H1 (cell line): ENCODE data around the gene COPZ1. TPM values are rescaled to one million over a fixed set of nuclear protein-coding genes. Genes with fewer than 3 reads are reported as not detected.
A peak's percentile ranks its signal among the peaks of the same experiment; 100 is the strongest.

Experiments
- CTCF ChIA-PET: fragments of 300-600 bp; sonication (Branson Sonifier 250); formaldehyde crosslinking; loops from one replicate; lab custom pipeline; 2021; ENCODE audit not compliant: partially characterized antibody; lab: Charles Lee
- POLR2A ChIA-PET: fragments of 300-600 bp; sonication (Branson Sonifier 250); formaldehyde crosslinking; loops from one replicate; lab custom pipeline; 2021; ENCODE audit warnings: inconsistent platforms; ENCODE audit not compliant: partially characterized antibody; lab: Charles Lee
- DNase-seq, 2 experiments: peaks; one replicate each; pipeline versions ENCODE4 v3.0.0 to v3.0.0-alpha.2; 2010 to 2022; ENCODE audit warnings: low spot score in 2 of 2, low read depth in 1 of 2, mixed read lengths in 1 of 2
- FAIRE-seq: peaks from 2 replicates; lab custom pipeline; 2011; peaks lifted over from hg19 to GRCh38; lab: Jason Lieb, UNC
- H2AFZ ChIP-seq: 2 replicates; pipeline ENCODE4 v1.8.1; 2012; ENCODE audit warnings: low read length, inconsistent platforms
- H2AK5ac ChIP-seq: 2 replicates; pipeline ENCODE4 v1.6.1; 2013; ENCODE audit warnings: low read depth, low read length
- H2BK120ac ChIP-seq: replicated peaks from 2 replicates; pipeline ENCODE3; 2013; ENCODE audit warnings: low read depth, low read length, inconsistent platforms
- H2BK12ac ChIP-seq: 2 replicates; pipeline ENCODE4 v1.6.1; 2013; ENCODE audit warnings: low read depth, low read length
- H2BK15ac ChIP-seq: 2 replicates; pipeline ENCODE4 v1.6.1; 2013; ENCODE audit warnings: low read length
- H2BK20ac ChIP-seq: 2 replicates; pipeline ENCODE4 v1.6.1; 2013; ENCODE audit warnings: low read length
- H2BK5ac ChIP-seq: 2 replicates; pipeline ENCODE4 v1.6.1; 2013; ENCODE audit warnings: low read depth, low read length
- H3K14ac ChIP-seq: 2 replicates; pipeline ENCODE4 v1.6.1; 2013; ENCODE audit warnings: inconsistent platforms; ENCODE audit not compliant: insufficient read length
- H3K18ac ChIP-seq: 2 replicates; pipeline ENCODE4 v1.6.1; 2013; ENCODE audit warnings: low read length; ENCODE audit errors: extremely low read depth
- H3K23ac ChIP-seq: 2 replicates; pipeline ENCODE4 v1.6.1; 2013; ENCODE audit warnings: inconsistent platforms; ENCODE audit not compliant: insufficient read length
- H3K23me2 ChIP-seq: 2 replicates; pipeline ENCODE4 v1.6.1; 2013; ENCODE audit warnings: low read depth, low read length
- H3K27ac ChIP-seq: 2 replicates; pipeline ENCODE4 v1.6.1; 2011; ENCODE audit warnings: low read depth, low read length, inconsistent platforms
- H3K27me3 ChIP-seq, 4 experiments: replicated peaks in 1 of 4; 1 replicate in 1 of 4; 2 replicates in 3 of 4; pipeline versions ENCODE4 v1.6.1 to v1.8.1; 2011 to 2013; ENCODE audit warnings: low read length in 3 of 4, mild to moderate bottlenecking in 3 of 4, inconsistent platforms in 2 of 4, mixed read lengths in 2 of 4, moderate library complexity in 1 of 4; ENCODE audit not compliant: control insufficient read depth in 3 of 4, insufficient read depth in 3 of 4; ENCODE audit errors: extremely low read depth in 1 of 4
- H3K36me3 ChIP-seq, 4 experiments: 2 replicates each; pipeline versions ENCODE4 v1.6.1 to v1.8.1; 2011 to 2013; ENCODE audit warnings: mild to moderate bottlenecking in 4 of 4, low read length in 3 of 4, moderate library complexity in 2 of 4, control low read depth in 1 of 4, inconsistent platforms in 1 of 4; ENCODE audit not compliant: insufficient read depth in 4 of 4, control insufficient read depth in 2 of 4
- H3K4ac ChIP-seq: replicated peaks from 2 replicates; pipeline ENCODE3; 2013; ENCODE audit warnings: low read length, low read depth, mixed read lengths, inconsistent platforms; ENCODE audit not compliant: insufficient read length
- H3K4me1 ChIP-seq, 4 experiments: replicated peaks in 1 of 4; 1 replicate in 1 of 4; 2 replicates in 3 of 4; pipeline versions ENCODE4 v1.6.1 to v1.8.1; 2011 to 2013; ENCODE audit warnings: low read length in 3 of 4, inconsistent platforms in 2 of 4, mixed read lengths in 1 of 4; ENCODE audit not compliant: insufficient read depth in 4 of 4, control insufficient read depth in 3 of 4
- H3K4me2 ChIP-seq, 2 experiments: 2 replicates each; pipeline versions ENCODE4 v1.6.1 to v1.8.1; 2011 to 2013; ENCODE audit warnings: low read depth in 2 of 2, low read length in 2 of 2, control low read depth in 1 of 2, inconsistent platforms in 1 of 2, mild to moderate bottlenecking in 1 of 2; ENCODE audit not compliant: insufficient read depth in 1 of 2
- H3K4me3 ChIP-seq, 4 experiments: fragments of 200-600, 300-600 bp in 1 of 4; sonication (generic), shearing (Covaris generic), sonication (Bioruptor Twin) in 1 of 4; 2 replicates each; pipeline versions ENCODE4 v1.5.1 to v1.8.1; 2011 to 2016; ENCODE audit warnings: low read length in 4 of 4, low read depth in 3 of 4, control low read depth in 2 of 4, inconsistent platforms in 2 of 4, mild to moderate bottlenecking in 2 of 4, mixed read lengths in 1 of 4, moderate library complexity in 1 of 4; ENCODE audit not compliant: insufficient read depth in 2 of 4; ENCODE audit errors: extremely low read depth in 1 of 4
- H3K56ac ChIP-seq: replicated peaks from 2 replicates; pipeline ENCODE3; 2013; ENCODE audit warnings: low read depth, mild to moderate bottlenecking, mixed read lengths, low read length, inconsistent platforms; ENCODE audit not compliant: insufficient read length
- H3K79me1 ChIP-seq: 2 replicates; pipeline ENCODE4 v1.6.1; 2013; ENCODE audit warnings: low read depth, low read length, control low read depth
- H3K79me2 ChIP-seq, 2 experiments: 2 replicates each; pipeline versions ENCODE4 v1.6.1 to v1.8.1; 2012 to 2013; ENCODE audit warnings: low read length in 2 of 2, mild to moderate bottlenecking in 2 of 2, inconsistent platforms in 1 of 2; ENCODE audit not compliant: insufficient read depth in 2 of 2, control insufficient read depth in 1 of 2
- H3K9ac ChIP-seq, 4 experiments: replicated peaks in 1 of 4; 1 replicate in 1 of 4; 2 replicates in 3 of 4; pipeline versions ENCODE4 v1.6.1 to v1.8.1; 2011 to 2013; ENCODE audit warnings: low read depth in 3 of 4, low read length in 3 of 4, control low read depth in 2 of 4, mild to moderate bottlenecking in 2 of 4, moderate library complexity in 2 of 4, inconsistent platforms in 1 of 4; ENCODE audit errors: extremely low read depth in 1 of 4
- H3K9me3 ChIP-seq, 2 experiments: 2 replicates each; pipeline versions ENCODE4 v1.6.1 to v1.8.1; 2012 to 2013; ENCODE audit warnings: mild to moderate bottlenecking in 2 of 2, moderate library complexity in 2 of 2, control low read depth in 1 of 2, inconsistent platforms in 1 of 2, low read depth in 1 of 2, low read length in 1 of 2, mixed read lengths in 1 of 2; ENCODE audit not compliant: insufficient read depth in 2 of 2
- H4K20me1 ChIP-seq, 2 experiments: replicated peaks in 1 of 2; 2 replicates each; pipeline versions ENCODE3 to v1.8.1; 2011 to 2013; ENCODE audit warnings: inconsistent platforms in 2 of 2, low read length in 2 of 2, mild to moderate bottlenecking in 1 of 2; ENCODE audit not compliant: insufficient read depth in 2 of 2, control insufficient read depth in 1 of 2
- H4K5ac ChIP-seq: 2 replicates; pipeline ENCODE4 v1.6.1; 2013; ENCODE audit warnings: low read length, low read depth, mixed read lengths, inconsistent platforms; ENCODE audit not compliant: insufficient read length
- H4K8ac ChIP-seq: 2 replicates; pipeline ENCODE4 v1.8.0; 2013; ENCODE audit warnings: mild to moderate bottlenecking, moderate library complexity, low read length, inconsistent platforms; ENCODE audit not compliant: insufficient read depth; ENCODE audit errors: extremely low read depth
- H4K91ac ChIP-seq: replicated peaks from 2 replicates; pipeline ENCODE3; 2013; ENCODE audit warnings: low read length, mixed read lengths, inconsistent platforms; ENCODE audit not compliant: insufficient read length
- GTF2F1 ChIP-seq: IDR thresholded peaks from 2 replicates; pipeline ENCODE4 v1.6.1; 2012; ENCODE audit warnings: low read depth, low read length, improper control_type of control experiment, borderline replicate concordance
- HDAC6 ChIP-seq: IDR thresholded peaks from one replicate; pipeline ENCODE4 v1.7.1; 2012; ENCODE audit warnings: low read depth, mild to moderate bottlenecking, inconsistent platforms, low read length, moderate library complexity
- POU5F1 ChIP-seq: IDR thresholded peaks from 2 replicates; pipeline ENCODE4 v1.6.1; 2011; ENCODE audit warnings: low read depth, mild to moderate bottlenecking, low read length, moderate library complexity
- WGBS, 2 experiments: shearing (Covaris generic) in 1 of 2; methylation state at CpG; one replicate each; pipeline versions ENCODE4 v1.1.6 to v1.1.7; 2013 to 2015; ENCODE audit warnings: low lambda C conversion rate in 2 of 2, mixed read lengths in 2 of 2, inconsistent platforms in 1 of 2, low coverage in 1 of 2, missing lambda C conversion rate in 1 of 2; ENCODE audit not compliant: insufficient replicate concordance in 2 of 2, insufficient coverage in 1 of 2, insufficient read length in 1 of 2; ENCODE audit errors: extremely low coverage in 1 of 2, missing lambda C conversion rate in 1 of 2; 5-methylcytosine and 5-hydroxymethylcytosine counted together
- polyA plus RNA-seq, 7 experiments: library from polyadenylated mRNA; depleted of rRNA in 3 of 7; stranded (reverse) in 5 of 7; unstranded in 2 of 7; fragments of >200 nt in 5 of 7; fragments of 200-250 nt in 2 of 7; gene quantifications; 1 replicate in 5 of 7; 2 replicates in 1 of 7; 4 replicates in 1 of 7; pipeline versions ENCODE4 v1.2.1 to v1.2.3, GENCODE V29; 2011 to 2013; ENCODE audit warnings: missing spikeins in 2 of 7, mixed read lengths in 2 of 7
- total RNA-seq: library from RNA; stranded (reverse); fragmentation: NEBNext Ultra II Directional; extraction: Animal tissue kit (Norgen Biotek cat#: 25700); gene quantifications from 2 replicates; pipeline ENCODE4 v1.2.1, GENCODE V29; 2021

The COPZ1 gene
- total and polyA plus RNA-seq, 2 of the 8 experiments (the other 6 are each of a cell fraction or from before 2014, with no cell fraction given) = 103 to 133 TPM

- Histone ChIP-seq H3K36me3 (no peaks in the 10 kb centered on the region; a peak in 1 of 8 replicates), H2BK5ac (no peak overlapping the region), H3K79me2 (peaks cover 0 to 5% of the 10 kb centered on the region in 2 experiments; a peak in 2 of 4 replicates), H3K79me1 (peaks cover 3% of the 10 kb centered on the region; the same call in 1 of the 2 replicates), H2BK20ac (no peak overlapping the region), H3K18ac (no peak overlapping the region), H2AK5ac (no peak overlapping the region), H3K27ac (no peak overlapping the region), H3K27me3 (no peaks in the 10 kb centered on the region)
- no peak for TF ChIP-seq HDAC6
- TF ChIP-seq GTF2F1 = no peak
- peak; percentile 55; the same call in 1 of the 2 replicates for TF ChIP-seq POU5F1
- TF ChIP-seq, all 59 proteins: peak for 1
- ChIA-PET CTCF (interaction anchor here (0.6 to 34.6 kb wide), 14 partner anchors 9 to 699 kb away, joined by 3 to 618 read pairs (median 4); partner anchors contain the start of gene NFE2), POLR2A (interaction anchor here (0.9 to 16.2 kb wide), 10 partner anchors 9 to 105 kb away, joined by 3 to 166 read pairs (median 7); partner anchors contain the start of genes CBX5 and HNRNPA1)
- Histone ChIP-seq H3K23ac (no peak overlapping the region), H4K20me1 (peaks cover 0 to 3% of the 10 kb centered on the region in 2 experiments), H3K9ac (no peak overlapping the region), H2AFZ (no peak overlapping the region), H2BK15ac (no peak overlapping the region), H3K4ac (no peak overlapping the region), H4K8ac (no peak overlapping the region), H4K5ac (no peak overlapping the region), H2BK12ac (no peak overlapping the region), H3K23me2 (peaks cover 4% of the 10 kb centered on the region; the same call in 1 of the 2 replicates), H3K14ac (no peak overlapping the region), H3K56ac (no peak overlapping the region), H4K91ac (no peak overlapping the region), H2BK120ac (no peak overlapping the region), H3K4me1 (peaks cover 0 to 11% (median 4%) of the 10 kb centered on the region in 4 experiments; a peak in 2 of 7 replicates), H3K4me3 (no peak overlapping the region), H3K4me2 (no peak overlapping the region), H3K9me3 (no peaks in the 10 kb centered on the region)
- no peak for FAIRE-seq
- no peak for DNase-seq
- 77% methylated on average over 6 of the region's 6 CpGs; no CpG with 5 or more reads in 1 of the 2 experiments for WGBS, 2 experiments
Observed at GRCh38 chr12:54328595-54329337, 3.8 kb downstream of the COPZ1 start.
